ENCODE results near the gene CCDC6. TPM values are rescaled to one million over a fixed set of nuclear protein-coding genes. Genes with fewer than 3 reads are reported as not detected.
A peak's percentile ranks its signal among the peaks of the same experiment; 100 is the strongest.

Gene CCDC6
- total and polyA plus RNA-seq, 9 of the 15 experiments (the other 6 are each of a cell fraction or from before 2014, with no cell fraction given) = 10.4 to 41.0 (median 20.9) TPM

DNA sequence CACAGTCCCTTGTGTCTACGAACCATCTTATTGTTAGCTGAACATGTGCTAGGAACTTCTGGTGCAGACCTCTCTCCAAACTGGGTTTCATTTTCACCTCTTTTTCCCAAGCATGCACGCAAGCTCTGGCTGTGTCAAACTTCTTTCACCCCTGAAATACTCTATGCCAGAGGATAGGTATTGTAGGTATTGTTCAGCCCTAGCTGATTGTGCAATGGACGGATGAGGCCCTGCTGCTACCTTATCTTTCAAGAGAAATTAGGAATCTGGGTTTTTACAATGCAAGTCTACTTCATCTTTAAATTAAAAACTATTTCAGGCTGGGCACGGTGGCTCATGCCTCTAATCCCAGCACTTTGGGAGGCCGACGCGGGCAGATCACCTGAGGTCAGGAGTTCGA, 124.8 kb downstream of the CCDC6 start:
- no peak overlapping the region for H3K9ac ChIP-seq (ENCODE audit: insufficient read depth in 1 of 2, low read depth in 2 of 2, low read length in 2 of 2)
- TF ChIP-seq, protein P1, sequence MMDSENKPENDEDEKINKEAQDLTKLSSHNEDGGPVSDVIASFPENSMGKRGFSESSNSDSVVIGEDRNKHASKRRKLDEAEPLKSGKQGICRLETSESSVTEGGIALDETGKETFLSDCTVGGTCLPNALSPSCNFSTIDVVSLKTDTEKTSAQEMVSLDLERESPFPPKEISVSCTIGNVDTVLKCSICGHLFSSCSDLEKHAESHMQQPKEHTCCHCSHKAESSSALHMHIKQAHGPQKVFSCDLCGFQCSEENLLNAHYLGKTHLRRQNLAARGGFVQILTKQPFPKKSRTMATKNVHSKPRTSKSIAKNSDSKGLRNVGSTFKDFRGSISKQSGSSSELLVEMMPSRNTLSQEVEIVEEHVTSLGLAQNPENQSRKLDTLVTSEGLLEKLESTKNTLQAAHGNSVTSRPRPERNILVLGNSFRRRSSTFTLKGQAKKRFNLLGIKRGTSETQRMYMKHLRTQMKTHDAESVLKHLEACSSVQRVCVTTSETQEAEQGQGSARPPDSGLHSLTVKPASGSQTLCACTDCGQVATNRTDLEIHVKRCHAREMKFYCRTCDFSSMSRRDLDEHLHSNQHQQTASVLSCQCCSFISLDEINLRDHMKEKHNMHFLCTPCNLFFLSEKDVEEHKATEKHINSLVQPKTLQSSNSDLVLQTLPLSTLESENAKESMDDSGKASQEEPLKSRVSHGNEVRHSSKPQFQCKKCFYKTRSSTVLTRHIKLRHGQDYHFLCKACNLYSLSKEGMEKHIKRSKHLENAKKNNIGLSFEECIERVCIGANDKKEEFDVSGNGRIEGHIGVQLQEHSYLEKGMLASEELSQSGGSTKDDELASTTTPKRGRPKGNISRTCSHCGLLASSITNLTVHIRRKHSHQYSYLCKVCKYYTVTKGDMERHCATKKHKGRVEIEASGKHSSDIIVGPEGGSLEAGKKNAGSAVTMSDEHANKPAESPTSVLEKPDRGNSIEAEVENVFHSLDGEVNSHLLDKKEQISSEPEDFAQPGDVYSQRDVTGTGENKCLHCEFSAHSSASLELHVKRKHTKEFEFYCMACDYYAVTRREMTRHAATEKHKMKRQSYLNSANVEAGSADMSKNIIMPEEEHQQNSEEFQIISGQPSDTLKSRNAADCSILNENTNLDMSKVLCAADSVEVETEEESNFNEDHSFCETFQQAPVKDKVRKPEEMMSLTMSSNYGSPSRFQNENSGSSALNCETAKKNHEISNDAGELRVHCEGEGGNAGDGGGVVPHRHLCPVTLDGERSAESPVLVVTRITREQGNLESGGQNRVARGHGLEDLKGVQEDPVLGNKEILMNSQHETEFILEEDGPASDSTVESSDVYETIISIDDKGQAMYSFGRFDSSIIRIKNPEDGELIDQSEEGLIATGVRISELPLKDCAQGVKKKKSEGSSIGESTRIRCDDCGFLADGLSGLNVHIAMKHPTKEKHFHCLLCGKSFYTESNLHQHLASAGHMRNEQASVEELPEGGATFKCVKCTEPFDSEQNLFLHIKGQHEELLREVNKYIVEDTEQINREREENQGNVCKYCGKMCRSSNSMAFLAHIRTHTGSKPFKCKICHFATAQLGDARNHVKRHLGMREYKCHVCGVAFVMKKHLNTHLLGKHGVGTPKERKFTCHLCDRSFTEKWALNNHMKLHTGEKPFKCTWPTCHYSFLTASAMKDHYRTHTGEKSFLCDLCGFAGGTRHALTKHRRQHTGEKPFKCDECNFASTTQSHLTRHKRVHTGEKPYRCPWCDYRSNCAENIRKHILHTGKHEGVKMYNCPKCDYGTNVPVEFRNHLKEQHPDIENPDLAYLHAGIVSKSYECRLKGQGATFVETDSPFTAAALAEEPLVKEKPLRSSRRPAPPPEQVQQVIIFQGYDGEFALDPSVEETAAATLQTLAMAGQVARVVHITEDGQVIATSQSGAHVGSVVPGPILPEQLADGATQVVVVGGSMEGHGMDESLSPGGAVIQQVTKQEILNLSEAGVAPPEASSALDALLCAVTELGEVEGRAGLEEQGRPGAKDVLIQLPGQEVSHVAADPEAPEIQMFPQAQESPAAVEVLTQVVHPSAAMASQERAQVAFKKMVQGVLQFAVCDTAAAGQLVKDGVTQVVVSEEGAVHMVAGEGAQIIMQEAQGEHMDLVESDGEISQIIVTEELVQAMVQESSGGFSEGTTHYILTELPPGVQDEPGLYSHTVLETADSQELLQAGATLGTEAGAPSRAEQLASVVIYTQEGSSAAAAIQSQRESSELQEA (IDR thresholded peaks at IDR 0.05; ENCODE audit: low read depth) = no peak
- TF ChIP-seq CEBPG (CRISPR knock-in tag; IDR thresholded peaks at IDR 0.05) = no peak
- 0 out of 4 replicates have a peak, but pooled peaks have one; percentile 19 to 44 for TF ChIP-seq CEBPG (tag; conservative IDR thresholded peaks at IDR 0.05 in 1 of 2, IDR thresholded peaks at IDR 0.05 in 1 of 2)
- TF ChIP-seq, protein P2, sequence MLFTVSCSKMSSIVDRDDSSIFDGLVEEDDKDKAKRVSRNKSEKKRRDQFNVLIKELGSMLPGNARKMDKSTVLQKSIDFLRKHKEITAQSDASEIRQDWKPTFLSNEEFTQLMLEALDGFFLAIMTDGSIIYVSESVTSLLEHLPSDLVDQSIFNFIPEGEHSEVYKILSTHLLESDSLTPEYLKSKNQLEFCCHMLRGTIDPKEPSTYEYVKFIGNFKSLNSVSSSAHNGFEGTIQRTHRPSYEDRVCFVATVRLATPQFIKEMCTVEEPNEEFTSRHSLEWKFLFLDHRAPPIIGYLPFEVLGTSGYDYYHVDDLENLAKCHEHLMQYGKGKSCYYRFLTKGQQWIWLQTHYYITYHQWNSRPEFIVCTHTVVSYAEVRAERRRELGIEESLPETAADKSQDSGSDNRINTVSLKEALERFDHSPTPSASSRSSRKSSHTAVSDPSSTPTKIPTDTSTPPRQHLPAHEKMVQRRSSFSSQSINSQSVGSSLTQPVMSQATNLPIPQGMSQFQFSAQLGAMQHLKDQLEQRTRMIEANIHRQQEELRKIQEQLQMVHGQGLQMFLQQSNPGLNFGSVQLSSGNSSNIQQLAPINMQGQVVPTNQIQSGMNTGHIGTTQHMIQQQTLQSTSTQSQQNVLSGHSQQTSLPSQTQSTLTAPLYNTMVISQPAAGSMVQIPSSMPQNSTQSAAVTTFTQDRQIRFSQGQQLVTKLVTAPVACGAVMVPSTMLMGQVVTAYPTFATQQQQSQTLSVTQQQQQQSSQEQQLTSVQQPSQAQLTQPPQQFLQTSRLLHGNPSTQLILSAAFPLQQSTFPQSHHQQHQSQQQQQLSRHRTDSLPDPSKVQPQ (CRISPR knock-in tag; IDR thresholded peaks at IDR 0.05; ENCODE audit: borderline replicate concordance) = no peak
- no peak for TF ChIP-seq HNRNPL (IDR thresholded peaks at IDR 0.05; ENCODE audit: low read depth, low read length)
- TF ChIP-seq SMARCE1 (IDR thresholded peaks at IDR 0.05) = no peak
- peak; percentile 67 for TF ChIP-seq CEBPB (tag; IDR thresholded peaks at IDR 0.05)
- TF ChIP-seq FIP1L1 (IDR thresholded peaks at IDR 0.05; ENCODE audit: low read depth, low read length, poor library complexity, severe bottlenecking) = no peak
- H3K4me3 ChIP-seq = no peak overlapping the region
- no peak overlapping the region for H3K27ac ChIP-seq (ENCODE audit: extremely low read depth, low read depth, low read length)
- CTCF ChIA-PET (ENCODE audit: low intra/inter-chr PET ratio) = no interaction called here
- no peaks in the 10 kb centered on the region for H4K20me1 ChIP-seq (replicated peaks; ENCODE audit: control insufficient read depth, insufficient read depth, low read length)
- POLR2A ChIA-PET = interaction anchor here (0.6 to 1.0 kb wide), 2 partner anchors 9 to 1858 kb away, joined by 3 to 7 read pairs; no protein-coding TSS in a partner anchor
- H3K9me3 ChIP-seq (replicated peaks; ENCODE audit: control insufficient read depth, insufficient read depth, low read depth, low read length) = no peaks in the 10 kb centered on the region
- FAIRE-seq (no peak), ATAC-seq (no peak), DNase-seq (ENCODE audit: extremely low read depth in 1 of 4, low spot score in 3 of 4) (no peak)
- no peaks in the 10 kb centered on the region for H3K9me1 ChIP-seq (ENCODE audit: control insufficient read depth, insufficient read depth, low read length)
- H3K27me3 ChIP-seq (ENCODE audit: control insufficient read depth in 2 of 2, insufficient read depth in 2 of 2, low read length in 2 of 2) = no peaks in the 10 kb centered on the region
- 3% methylated on average over 6 of the region's 8 CpGs for WGBS (ENCODE audit: insufficient coverage, low coverage, missing lambda C conversion rate)
- H3K36me3 ChIP-seq (ENCODE audit: control insufficient read depth, insufficient read depth, low read length) = no peaks in the 10 kb centered on the region
- in situ Hi-C loops (cut with MboI) (no loop called here), intact Hi-C loops (cut with micrococcal nuclease) (no loop called here)
- H3K4me2 ChIP-seq (ENCODE audit: insufficient read depth, low read length) = no peak overlapping the region
- no peaks in the 10 kb centered on the region for H3K79me2 ChIP-seq (ENCODE audit: control insufficient read depth, insufficient read depth, low read length)
- no peaks in the 10 kb centered on the region for H3K4me1 ChIP-seq (replicated peaks in 1 of 2; ENCODE audit: control insufficient read depth in 2 of 2, insufficient read depth in 2 of 2, low read length in 2 of 2)
- no peak overlapping the region for H2AFZ ChIP-seq (ENCODE audit: low read depth, low read length)
- no TSS peak for BruUV-seq (replicated peaks)
